Measurements from ENCODE around the gene SYNE1. TPM values are rescaled to one million over a fixed set of nuclear protein-coding genes. Genes with fewer than 3 reads are reported as not detected.
"Not testable (repeated sequence)": the region's sequence is repeated elsewhere in the genome, so short reads cannot be mapped to it uniquely, and the experiment has no call there.

SYNE1 gene
- total and polyA plus RNA-seq, 7 donors = 7.2 to 203 (median 86.4) TPM

DNA sequence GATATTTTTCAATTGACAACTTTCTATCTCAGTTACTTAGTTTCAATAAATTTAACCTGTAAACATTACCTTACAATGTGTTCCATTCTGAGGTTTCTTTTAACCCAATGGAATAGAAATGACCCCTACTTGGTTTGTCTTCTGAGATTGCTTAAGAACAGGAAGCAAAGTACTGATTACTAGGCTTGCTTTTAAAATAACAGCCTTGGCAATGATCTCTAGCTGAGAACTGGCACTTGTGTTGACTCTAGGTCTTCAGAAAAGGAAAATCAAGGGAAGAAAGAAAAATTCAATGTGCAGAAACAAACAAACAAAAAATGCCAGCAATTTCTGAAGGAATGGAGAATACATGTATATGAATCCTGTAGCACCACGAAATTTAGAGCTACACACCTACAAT lies 66.1 kb downstream of the SYNE1 start:
- intact Hi-C loops (cut with DNase I) = no loop called here
- Histone ChIP-seq H3K27ac (no peak overlapping the region), H3K9me3 (no peaks in the 10 kb centered on the region), H3K4me1 (peaks cover 0 to 6% (median 0%) of the 10 kb centered on the region in 4 donors), H3K27me3 (no peaks in the 10 kb centered on the region), H3K36me3 (no peaks in the 10 kb centered on the region), H3K4me3 (no peak overlapping the region)
- no peak for TF ChIP-seq CTCF (IDR thresholded peaks at IDR 0.05)
- TF ChIP-seq EP300 (IDR thresholded peaks at IDR 0.05) = no peak
- TF ChIP-seq POLR2AphosphoS5 (IDR thresholded peaks at IDR 0.05) = no peak
- TF ChIP-seq POLR2A (IDR thresholded peaks at IDR 0.05) = no peak
- DNase-seq = no peak
- WGBS, 2 donors = 43 to 47% methylated on average over 1 of the region's 1 CpG

DNA sequence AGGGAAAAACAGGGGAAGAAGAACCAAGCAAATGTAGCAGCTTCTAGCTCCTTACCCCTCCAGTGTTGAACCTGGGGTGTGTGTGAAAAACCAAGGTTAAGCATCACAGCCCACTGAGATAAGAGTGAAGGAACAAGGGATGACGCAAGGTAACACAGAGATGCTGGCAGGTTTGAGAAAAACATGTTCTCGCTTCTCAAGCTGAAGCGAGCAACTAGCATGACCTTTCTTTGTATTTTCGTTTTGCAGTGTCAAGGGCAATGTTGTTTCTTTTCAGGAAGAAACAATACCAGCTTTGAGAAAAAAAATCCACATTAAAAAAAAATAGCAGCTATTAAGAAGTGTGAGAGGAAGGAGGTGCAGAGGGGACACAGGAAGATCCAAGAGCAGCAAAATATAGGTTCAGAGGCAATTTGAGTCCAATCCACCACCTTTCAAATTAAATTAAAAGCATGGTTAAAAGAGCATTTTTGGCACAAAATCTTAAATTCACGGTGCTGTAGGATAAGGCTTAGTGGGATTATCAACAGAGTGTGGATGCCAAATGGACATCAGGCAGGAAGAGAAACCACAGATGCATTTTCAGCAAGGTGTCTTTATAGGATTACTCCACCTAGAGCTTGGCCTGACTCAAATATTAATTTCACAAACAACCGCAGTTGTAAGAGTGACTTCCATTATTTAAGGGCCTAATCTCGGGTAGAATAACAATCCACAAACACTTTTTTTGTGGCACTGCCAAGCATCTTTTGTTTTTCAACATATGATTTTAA lies 70.9 kb downstream of the SYNE1 start:
- H3K4me3 ChIP-seq = no peak overlapping the region
- no peaks in the 10 kb centered on the region for H3K4me1 ChIP-seq
- TF ChIP-seq POLR2A (IDR thresholded peaks at IDR 0.05) = no peak
- TF ChIP-seq EP300 (IDR thresholded peaks at IDR 0.05) = no peak
- no peak for TF ChIP-seq POLR2AphosphoS5 (IDR thresholded peaks at IDR 0.05)
- TF ChIP-seq CTCF (IDR thresholded peaks at IDR 0.05) = no peak
- H3K27me3 ChIP-seq = no peaks in the 10 kb centered on the region
- DNase-seq = no peak
- intact Hi-C loops (cut with DNase I) = no loop called here
- no peaks in the 10 kb centered on the region for H3K36me3 ChIP-seq
- H3K27ac ChIP-seq = no peak overlapping the region
- WGBS, 2 donors = 47 to 57% methylated on average over 7 of the region's 7 CpGs
- H3K9me3 ChIP-seq = no peaks in the 10 kb centered on the region

DNA sequence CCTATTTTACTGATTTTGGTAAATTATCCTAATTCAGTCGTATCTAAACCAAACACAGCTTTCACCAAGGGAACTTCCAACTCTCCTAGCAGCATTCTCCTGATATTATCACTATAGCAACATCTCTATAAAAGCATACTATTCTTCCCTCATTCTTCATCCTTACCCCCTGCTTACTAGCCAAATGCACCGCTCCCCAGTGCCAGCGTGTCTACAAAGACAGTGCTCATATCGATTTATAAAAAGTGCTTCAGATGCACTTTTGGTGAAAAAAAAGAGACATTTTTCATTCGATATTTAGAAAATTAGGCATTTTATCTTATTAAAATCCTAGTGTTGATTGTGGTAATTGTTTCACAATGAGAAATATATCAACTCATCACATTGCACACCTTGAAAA lies 74.0 kb downstream of the SYNE1 start:
- H3K27me3 ChIP-seq = no peaks in the 10 kb centered on the region
- no peak overlapping the region for H3K27ac ChIP-seq
- H3K9me3 ChIP-seq = no peaks in the 10 kb centered on the region
- H3K36me3 ChIP-seq = no peaks in the 10 kb centered on the region
- intact Hi-C loops (cut with DNase I) = no loop called here
- H3K4me1 ChIP-seq = no peaks in the 10 kb centered on the region
- TF ChIP-seq POLR2AphosphoS5 (IDR thresholded peaks at IDR 0.05) (no peak), CTCF (IDR thresholded peaks at IDR 0.05) (no peak), POLR2A (IDR thresholded peaks at IDR 0.05) (no peak), EP300 (IDR thresholded peaks at IDR 0.05) (no peak)
- H3K4me3 ChIP-seq = no peak overlapping the region
- WGBS, 2 donors = 82 to 92% methylated on average over 5 of the region's 5 CpGs
- DNase-seq = no peak

DNA sequence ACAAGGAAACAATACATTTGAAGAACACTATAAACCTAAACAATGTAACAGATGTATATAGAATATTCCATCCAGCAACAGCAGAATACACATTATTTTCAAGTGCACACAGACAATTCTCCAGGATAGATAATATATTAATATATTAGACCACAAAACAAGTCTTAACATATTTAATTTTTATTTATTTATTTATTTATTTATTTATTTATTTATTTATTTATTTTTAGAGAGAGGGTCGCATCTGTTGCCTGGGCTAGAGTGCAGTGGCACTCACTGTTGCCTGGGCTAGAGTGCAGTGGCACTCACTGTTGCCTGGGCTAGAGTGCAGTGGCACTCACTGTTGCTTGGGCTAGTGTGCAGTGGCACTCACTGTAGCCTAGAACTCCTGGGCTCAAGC lies 78.4 kb downstream of the SYNE1 start:
- 89 to 100% methylated on average over 1 of the region's 1 CpG for WGBS, 2 donors
- H3K36me3 ChIP-seq; H3K27ac ChIP-seq; H3K4me1 ChIP-seq; H3K9me3 ChIP-seq; DNase-seq; H3K27me3 ChIP-seq; intact Hi-C loops (cut with DNase I); H3K4me3 ChIP-seq: not testable (repeated sequence)

- TF ChIP-seq POLR2AphosphoS5 (IDR thresholded peaks at IDR 0.05) = no peak
- no peak for TF ChIP-seq POLR2A (IDR thresholded peaks at IDR 0.05)
- TF ChIP-seq CTCF (IDR thresholded peaks at IDR 0.05) = no peak
- TF ChIP-seq EP300 (IDR thresholded peaks at IDR 0.05) = no peak
- no peaks in the 10 kb centered on the region for H3K27me3 ChIP-seq
- no peak overlapping the region for H3K4me3 ChIP-seq
- DNase-seq = no peak
- intact Hi-C loops (cut with DNase I) = no loop called here
- H3K9me3 ChIP-seq = peaks cover 0 to 8% (median 0%) of the 10 kb centered on the region in 4 donors
- WGBS, 2 donors = 84 to 95% methylated on average over 1 of the region's 1 CpG
- no peak overlapping the region for H3K27ac ChIP-seq
- no peaks in the 10 kb centered on the region for H3K4me1 ChIP-seq
- no peaks in the 10 kb centered on the region for H3K36me3 ChIP-seq
Observed at GRCh38 chr6:152557502-152557901, 79.7 kb downstream of the SYNE1 start.

Measured in sigmoid colon (tissue), 7 donors.